IPS-15b (cell line): Measurements from ENCODE around the gene SERPINB7.

Source experiments
- H3K27me3 ChIP-seq: one replicate; pipeline ENCODE4 v1.6.1; 2013; ENCODE audit warnings: low read length; ENCODE audit not compliant: control insufficient read depth, insufficient read depth
- H3K36me3 ChIP-seq: one replicate; pipeline ENCODE4 v1.6.1; 2013; ENCODE audit warnings: low read length; ENCODE audit not compliant: control insufficient read depth, insufficient read depth
- H3K4me1 ChIP-seq: one replicate; pipeline ENCODE4 v1.6.1; 2013; ENCODE audit warnings: mild to moderate bottlenecking, low read length; ENCODE audit not compliant: control insufficient read depth, insufficient read depth
- H3K4me3 ChIP-seq: one replicate; pipeline ENCODE4 v1.5.1; 2013; ENCODE audit warnings: low read depth, low read length
- H3K9ac ChIP-seq: one replicate; pipeline ENCODE4 v1.6.1; 2013; ENCODE audit warnings: low read depth, mild to moderate bottlenecking, low read length
- H3K9me3 ChIP-seq: one replicate; pipeline ENCODE4 v1.6.1; 2013; ENCODE audit warnings: mild to moderate bottlenecking, low read length; ENCODE audit not compliant: control insufficient read depth, insufficient read depth

SERPINB7 gene

GRCh38 chr18:63795606-63796005, 20.4 kb downstream of the SERPINB7 start:
- Histone ChIP-seq H3K9me3 (no peaks in the 10 kb centered on the region), H3K9ac (no peak overlapping the region), H3K4me1 (no peaks in the 10 kb centered on the region), H3K4me3 (no peak overlapping the region), H3K27me3 (no peaks in the 10 kb centered on the region), H3K36me3 (no peaks in the 10 kb centered on the region)

GRCh38 chr18:63799189-63799588, 24.0 kb downstream of the SERPINB7 start:
- Histone ChIP-seq H3K4me3 (no peak overlapping the region), H3K9me3 (no peaks in the 10 kb centered on the region), H3K36me3 (no peaks in the 10 kb centered on the region), H3K9ac (no peak overlapping the region), H3K4me1 (no peaks in the 10 kb centered on the region), H3K27me3 (no peaks in the 10 kb centered on the region)

DNA sequence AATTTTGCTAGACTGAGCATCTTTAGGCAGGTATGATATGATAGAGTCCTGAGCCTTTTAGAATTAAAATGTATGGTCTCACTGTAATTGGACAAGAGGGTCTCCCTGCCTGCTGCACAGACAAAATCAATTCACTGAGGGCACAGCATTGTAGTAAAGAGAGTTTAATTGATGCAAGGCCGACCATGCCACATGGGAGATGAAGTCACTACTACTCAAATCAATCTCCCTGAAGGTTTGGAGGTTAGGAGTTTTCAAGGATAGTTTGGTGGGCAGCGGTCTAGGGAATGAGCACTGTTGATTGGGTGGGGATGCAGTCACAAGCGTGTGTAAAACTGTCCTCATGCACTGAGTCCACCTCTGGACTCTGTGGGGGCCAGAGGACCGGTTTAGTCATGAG, 26.1 kb downstream of the SERPINB7 start:
- Histone ChIP-seq H3K36me3 (no peaks in the 10 kb centered on the region), H3K9me3 (no peaks in the 10 kb centered on the region), H3K27me3 (no peaks in the 10 kb centered on the region), H3K9ac (no peak overlapping the region), H3K4me1 (no peaks in the 10 kb centered on the region), H3K4me3 (no peak overlapping the region)

- Histone ChIP-seq H3K27me3 (no peaks in the 10 kb centered on the region), H3K4me3 (no peak overlapping the region), H3K9ac (no peak overlapping the region), H3K4me1 (no peaks in the 10 kb centered on the region), H3K9me3 (no peaks in the 10 kb centered on the region), H3K36me3 (no peaks in the 10 kb centered on the region)
These were observed 32.9 kb downstream of the SERPINB7 start for GRCh38 chr18:63808125-63808524.

GRCh38 chr18:63817441-63818051, 42.3 kb downstream of the SERPINB7 start:
- Histone ChIP-seq H3K4me1 (no peaks in the 10 kb centered on the region), H3K27me3 (no peaks in the 10 kb centered on the region), H3K4me3 (no peak overlapping the region), H3K9me3 (no peaks in the 10 kb centered on the region), H3K9ac (no peak overlapping the region), H3K36me3 (no peaks in the 10 kb centered on the region)

DNA sequence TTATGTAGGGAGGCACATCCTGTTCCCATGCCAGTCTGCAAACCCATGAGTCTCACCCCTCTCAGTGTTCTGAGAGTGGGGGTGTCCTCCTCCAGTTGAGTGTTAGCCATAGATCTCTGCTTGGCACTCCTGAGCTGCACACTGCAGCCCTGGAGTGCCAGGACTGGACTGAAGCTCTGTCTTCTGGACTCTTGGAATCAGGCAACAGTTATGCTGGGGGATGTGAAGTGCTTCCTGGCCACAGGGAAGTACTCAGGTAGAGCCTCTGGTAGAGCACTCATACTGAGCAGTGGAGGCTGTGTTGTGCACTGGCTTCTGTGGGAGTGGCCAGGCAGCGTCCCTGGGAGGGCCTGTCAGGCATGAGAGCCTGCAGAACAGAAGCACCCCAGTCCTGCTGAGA, 43.0 kb downstream of the SERPINB7 start:
- Histone ChIP-seq H3K9me3 (no peaks in the 10 kb centered on the region), H3K36me3 (no peaks in the 10 kb centered on the region), H3K4me1 (no peaks in the 10 kb centered on the region), H3K9ac (no peak overlapping the region), H3K4me3 (no peak overlapping the region), H3K27me3 (no peaks in the 10 kb centered on the region)

- Histone ChIP-seq H3K4me1 (no peaks in the 10 kb centered on the region), H3K4me3 (no peak overlapping the region), H3K9ac (no peak overlapping the region), H3K36me3 (no peaks in the 10 kb centered on the region), H3K9me3 (no peaks in the 10 kb centered on the region), H3K27me3 (no peaks in the 10 kb centered on the region)
These were observed 44.6 kb downstream of the SERPINB7 start for GRCh38 chr18:63819786-63820185.

- no peaks in the 10 kb centered on the region for H3K4me1 ChIP-seq
- H3K9ac ChIP-seq, result no peak overlapping the region
- no peaks in the 10 kb centered on the region for H3K9me3 ChIP-seq
- no peak overlapping the region for H3K4me3 ChIP-seq
- no peaks in the 10 kb centered on the region for H3K27me3 ChIP-seq
- H3K36me3 ChIP-seq, result no peaks in the 10 kb centered on the region
These were observed 45.5 kb downstream of the SERPINB7 start for GRCh38 chr18:63820694-63821093.

GRCh38 chr18:63823516-63824219, 48.5 kb downstream of the SERPINB7 start:
- no peaks in the 10 kb centered on the region for H3K36me3 ChIP-seq
- H3K27me3 ChIP-seq, result no peaks in the 10 kb centered on the region

GRCh38 chr18:63824220-63824525, 49.0 kb downstream of the SERPINB7 start:
- H3K4me1 ChIP-seq, result no peaks in the 10 kb centered on the region
- H3K36me3 ChIP-seq, result no peaks in the 10 kb centered on the region
- no peak overlapping the region for H3K4me3 ChIP-seq
- H3K9me3 ChIP-seq, result no peaks in the 10 kb centered on the region
- H3K27me3 ChIP-seq, result no peaks in the 10 kb centered on the region
- no peak overlapping the region for H3K9ac ChIP-seq

More at GRCh38 chr18:63823516-63824219, 48.5 kb downstream of the SERPINB7 start:
- H3K4me1 ChIP-seq, result no peaks in the 10 kb centered on the region
- H3K4me3 ChIP-seq, result no peak overlapping the region
- H3K9ac ChIP-seq, result no peak overlapping the region
- no peaks in the 10 kb centered on the region for H3K9me3 ChIP-seq

- no peaks in the 10 kb centered on the region for H3K4me1 ChIP-seq
- H3K36me3 ChIP-seq, result no peaks in the 10 kb centered on the region
- H3K4me3 ChIP-seq, result no peak overlapping the region
- no peak overlapping the region for H3K9ac ChIP-seq
- no peaks in the 10 kb centered on the region for H3K9me3 ChIP-seq
- H3K27me3 ChIP-seq, result no peaks in the 10 kb centered on the region
These were observed 52.9 kb downstream of the SERPINB7 start for GRCh38 chr18:63828120-63828519.

GRCh38 chr18:63828656-63829055, 53.4 kb downstream of the SERPINB7 start:
- Histone ChIP-seq H3K9ac (no peak overlapping the region), H3K4me3 (no peak overlapping the region)

More at GRCh38 chr18:63828656-63829055, 53.4 kb downstream of the SERPINB7 start:
- Histone ChIP-seq H3K27me3 (no peaks in the 10 kb centered on the region), H3K9me3 (no peaks in the 10 kb centered on the region), H3K36me3 (no peaks in the 10 kb centered on the region), H3K4me1 (no peaks in the 10 kb centered on the region)
